Fibroblast of pulmonary artery (primary cell): ENCODE results near the gene CLIC5.

Experiments used
- DNase-seq: peaks from one replicate; pipeline ENCODE4 v3.0.0-alpha.2; 2010; ENCODE audit warnings: low read depth
- H3K4me3 ChIP-seq: replicated peaks from 2 replicates; pipeline ENCODE4 v1.5.1; 2011; ENCODE audit warnings: low read depth, mild to moderate bottlenecking, control low read depth, low read length, moderate library complexity
- TF ChIP-seq, protein P1 (sequence below): IDR thresholded peaks from 2 replicates; pipeline ENCODE4 v1.5.1; 2011; ENCODE audit warnings: mild to moderate bottlenecking, control low read depth, low read length, inconsistent platforms; ENCODE audit errors: missing control alignments

CLIC5 gene

DNA sequence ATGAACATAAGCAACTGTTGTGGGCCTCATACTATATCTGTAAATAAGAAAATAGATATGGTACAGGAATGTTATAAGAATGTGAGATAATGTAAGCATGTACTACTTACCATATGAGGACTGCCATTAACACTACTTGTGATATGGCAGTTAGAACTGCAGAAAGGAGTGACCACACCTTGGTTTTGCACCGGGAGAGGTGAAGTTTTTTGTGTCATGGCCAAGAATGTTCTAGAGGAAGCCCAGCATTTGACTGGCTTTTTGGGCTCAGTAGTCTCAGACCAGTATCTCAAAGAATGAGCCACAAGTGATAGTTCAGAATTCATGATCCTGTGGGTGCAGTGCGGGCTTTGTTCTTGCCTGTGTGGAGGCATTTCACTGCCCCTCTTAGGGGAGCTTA, 123.5 kb downstream of the CLIC5 start:
- no peak for DNase-seq
- TF ChIP-seq, protein P1, sequence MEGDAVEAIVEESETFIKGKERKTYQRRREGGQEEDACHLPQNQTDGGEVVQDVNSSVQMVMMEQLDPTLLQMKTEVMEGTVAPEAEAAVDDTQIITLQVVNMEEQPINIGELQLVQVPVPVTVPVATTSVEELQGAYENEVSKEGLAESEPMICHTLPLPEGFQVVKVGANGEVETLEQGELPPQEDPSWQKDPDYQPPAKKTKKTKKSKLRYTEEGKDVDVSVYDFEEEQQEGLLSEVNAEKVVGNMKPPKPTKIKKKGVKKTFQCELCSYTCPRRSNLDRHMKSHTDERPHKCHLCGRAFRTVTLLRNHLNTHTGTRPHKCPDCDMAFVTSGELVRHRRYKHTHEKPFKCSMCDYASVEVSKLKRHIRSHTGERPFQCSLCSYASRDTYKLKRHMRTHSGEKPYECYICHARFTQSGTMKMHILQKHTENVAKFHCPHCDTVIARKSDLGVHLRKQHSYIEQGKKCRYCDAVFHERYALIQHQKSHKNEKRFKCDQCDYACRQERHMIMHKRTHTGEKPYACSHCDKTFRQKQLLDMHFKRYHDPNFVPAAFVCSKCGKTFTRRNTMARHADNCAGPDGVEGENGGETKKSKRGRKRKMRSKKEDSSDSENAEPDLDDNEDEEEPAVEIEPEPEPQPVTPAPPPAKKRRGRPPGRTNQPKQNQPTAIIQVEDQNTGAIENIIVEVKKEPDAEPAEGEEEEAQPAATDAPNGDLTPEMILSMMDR = no peak
- no peak overlapping the region for H3K4me3 ChIP-seq

DNA sequence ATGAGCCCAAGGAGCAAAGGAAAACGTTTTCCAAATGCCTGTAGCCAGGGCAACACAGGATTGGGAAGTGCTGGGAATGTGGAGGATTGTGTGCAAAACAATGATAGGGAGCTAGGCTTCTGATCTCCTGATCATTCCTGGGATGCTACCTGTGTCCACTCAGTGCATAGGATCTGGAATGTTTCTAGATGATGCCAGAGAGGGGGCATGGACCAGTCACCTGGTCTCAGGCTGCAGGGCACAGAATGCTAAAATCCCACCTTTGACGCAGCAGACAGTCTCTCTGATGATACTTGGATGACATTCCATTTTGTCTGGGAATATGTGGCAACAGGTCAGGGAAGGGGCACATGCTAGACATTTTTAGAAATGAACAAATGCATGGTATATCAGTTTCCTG, 128.9 kb downstream of the CLIC5 start:
- DNase-seq = no peak
- TF ChIP-seq, protein P1 = no peak
- no peak overlapping the region for H3K4me3 ChIP-seq

DNA sequence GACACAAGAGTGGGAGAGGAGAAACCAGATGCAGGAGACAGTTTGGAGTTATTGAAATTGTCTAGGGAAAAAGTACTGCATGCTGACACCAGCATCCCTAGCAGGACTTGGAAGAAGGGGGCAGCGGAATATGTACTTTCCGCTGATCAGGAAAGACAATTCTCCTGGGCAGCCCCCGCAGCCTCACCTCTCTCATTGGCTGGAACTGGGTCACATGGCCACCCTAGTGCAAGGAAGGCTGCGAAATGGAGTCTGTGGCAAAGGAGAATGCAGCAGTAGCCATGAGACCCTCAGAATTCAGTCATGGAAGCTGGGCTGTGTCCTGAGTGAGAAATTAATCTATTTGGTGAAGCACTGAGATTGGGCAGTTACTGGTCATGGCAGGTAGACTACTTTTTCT, 131.3 kb downstream of the CLIC5 start:
- no peak for DNase-seq
- no peak overlapping the region for H3K4me3 ChIP-seq
- TF ChIP-seq, protein P1 = no peak

DNA sequence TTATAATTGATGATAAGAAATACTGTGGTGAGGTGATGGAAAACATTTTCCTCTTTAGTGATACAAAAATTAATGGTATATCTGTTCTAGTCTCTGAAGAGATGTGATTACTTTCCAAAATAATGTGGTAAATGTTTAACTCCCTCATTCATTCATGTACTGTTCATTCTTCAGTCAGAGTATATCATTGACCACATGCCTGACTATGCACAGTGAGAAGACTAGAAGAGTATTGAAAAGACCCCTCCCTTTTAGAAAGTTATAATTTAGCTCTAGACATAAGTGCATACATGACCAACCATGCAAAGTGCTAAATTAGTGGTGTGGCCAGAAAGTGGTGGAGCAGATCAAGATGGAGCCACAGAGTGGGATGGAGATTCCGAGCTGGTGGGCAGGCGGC, 133.0 kb downstream of the CLIC5 start:
- no peak for DNase-seq
- TF ChIP-seq, protein P1 = no peak
- H3K4me3 ChIP-seq = no peak overlapping the region

DNA sequence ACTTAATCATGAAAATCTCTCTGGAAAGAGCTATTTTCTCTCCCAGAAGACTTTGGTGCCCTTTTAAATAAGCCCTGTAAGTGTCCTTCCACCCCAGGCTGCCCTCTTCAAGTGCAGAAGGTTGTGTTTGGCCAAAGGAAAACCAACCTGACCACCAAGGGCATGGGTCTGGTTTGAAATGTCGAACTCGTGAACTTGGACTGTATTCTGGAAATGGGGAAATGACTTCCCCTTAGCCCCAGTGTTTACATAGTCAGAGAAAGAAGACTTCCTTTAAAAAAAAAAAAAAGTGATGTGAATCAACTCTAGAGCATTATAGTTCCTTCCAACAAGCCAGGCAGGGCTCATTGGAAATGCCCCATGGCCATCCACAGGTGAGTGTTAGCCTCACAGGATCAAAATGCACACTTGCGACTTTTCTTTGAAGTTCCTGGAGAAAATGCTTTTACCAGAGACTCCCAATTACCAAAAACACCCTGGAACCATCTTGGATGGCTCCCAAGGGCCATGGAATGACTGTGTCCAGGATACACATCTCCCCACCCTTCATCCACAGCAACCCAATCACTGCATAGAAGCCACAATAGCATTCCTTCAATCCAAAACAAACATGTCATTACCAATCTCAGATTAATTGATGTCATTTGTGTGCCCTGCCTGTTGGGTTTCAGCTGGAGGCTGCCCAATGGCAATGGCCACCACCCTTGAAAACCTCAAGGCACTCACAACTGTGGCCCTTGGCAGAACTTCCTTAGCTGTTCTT, 133.8 kb downstream of the CLIC5 start:
- no peak overlapping the region for H3K4me3 ChIP-seq
- TF ChIP-seq, protein P1 = no peak
- DNase-seq = no peak

DNA sequence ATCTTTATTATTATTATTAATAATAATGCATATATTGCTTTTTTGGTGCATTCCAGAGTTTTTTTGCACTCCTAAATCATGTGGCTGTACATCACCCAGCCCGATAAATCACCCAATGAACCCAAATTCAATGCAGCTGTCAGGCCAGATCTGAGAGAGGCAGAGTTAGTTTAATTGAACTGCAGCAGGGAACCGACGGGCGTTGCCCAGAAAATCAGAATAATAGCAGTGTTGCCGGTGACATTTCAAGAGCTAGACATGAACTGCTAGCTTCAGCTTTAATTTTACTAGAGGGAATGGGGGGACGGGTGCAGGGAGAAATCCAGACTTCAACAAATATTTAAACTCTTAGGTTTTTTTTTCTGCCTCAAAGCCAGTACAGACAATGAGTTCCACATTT, 135.0 kb downstream of the CLIC5 start:
- DNase-seq = no peak
- H3K4me3 ChIP-seq = no peak overlapping the region
- TF ChIP-seq, protein P1 = no peak

DNA sequence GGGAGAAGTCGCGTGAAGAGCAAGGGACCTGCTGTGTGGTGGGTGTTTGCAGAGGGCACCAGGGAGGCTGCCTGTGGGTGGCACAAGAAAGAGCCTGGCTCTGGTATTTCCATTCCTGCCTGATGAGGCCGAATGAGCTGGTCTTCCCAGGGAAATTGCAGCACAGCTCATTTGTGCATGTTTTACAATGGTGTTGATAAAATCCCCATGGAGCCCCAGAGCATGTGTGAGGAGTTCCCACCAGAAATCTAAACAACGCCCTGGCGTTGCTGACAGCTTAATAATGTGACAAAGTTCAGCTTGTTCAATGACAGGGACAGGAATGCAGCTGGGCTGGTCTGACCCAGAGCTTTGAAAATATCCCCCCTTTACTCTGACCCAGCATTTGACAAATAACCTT, 135.5 kb downstream of the CLIC5 start:
- DNase-seq = peak; percentile 2
- TF ChIP-seq, protein P1 = no peak
- H3K4me3 ChIP-seq = no peak overlapping the region
